Activated CD8-positive, alpha-beta T cell treated with anti-CD3 and anti-CD28 coated beads, Interleukin-2, amount 10 ng/mL, durations not matched to agents 7 days and 5 days (primary cell): Measurements from ENCODE around the gene BDH1. TPM values are rescaled to one million over a fixed set of nuclear protein-coding genes. Genes with fewer than 3 reads are reported as not detected.

ENCODE experiments used
- total RNA-seq, 2 experiments: library from RNA; stranded (reverse); gene quantifications; one replicate each; pipeline ENCODE4 v1.2.3, GENCODE V29; 2021

Gene BDH1
- total RNA-seq, 2 experiments from 2014 or later: 166 to 171 TPM

Other genes with a start within 250 kb of the BDH1 start
- 10 to 100 TPM; 48.4 to 50.2 TPM for gene RUBCN, start 180.9 kb upstream of the BDH1 start, total RNA-seq
- 10 to 100 TPM; 38.4 to 41.8 TPM for gene FYTTD1, start 193.9 kb upstream of the BDH1 start, total RNA-seq
- 10 to 100 TPM; 50.7 to 60.4 TPM for gene LRCH3, start 235.3 kb upstream of the BDH1 start, total RNA-seq